Kidney epithelial cell (primary cell): Measurements from ENCODE around the gene PGAP3. TPM values are rescaled to one million over a fixed set of nuclear protein-coding genes. Genes with fewer than 3 reads are reported as not detected.

Experiments
- DNase-seq: peaks from one replicate; pipeline ENCODE4 v3.0.0-alpha.2; 2010; ENCODE audit warnings: low read depth
- H3K27me3 ChIP-seq: 2 replicates; pipeline ENCODE4 v1.6.0; 2011; ENCODE audit warnings: low read length; ENCODE audit not compliant: control insufficient read depth, insufficient read depth
- H3K36me3 ChIP-seq: 2 replicates; pipeline ENCODE4 v1.5.1; 2011; ENCODE audit warnings: low read length; ENCODE audit not compliant: control insufficient read depth, insufficient read depth
- H3K4me3 ChIP-seq: 2 replicates; pipeline ENCODE4 v1.5.1; 2011; ENCODE audit warnings: low read depth, mild to moderate bottlenecking, control low read depth, low read length
- total RNA-seq: library from RNA; depleted of rRNA; stranded (reverse); fragments of >200 nt; gene quantifications from 2 replicates; pipeline ENCODE4 v1.2.3, GENCODE V29; 2015
- TF ChIP-seq, protein P1 (sequence below): IDR thresholded peaks from 2 replicates; pipeline ENCODE4 v1.5.1; 2011; ENCODE audit warnings: mild to moderate bottlenecking, moderate library complexity, low read length, control low read depth, inconsistent platforms; ENCODE audit not compliant: insufficient read depth, poor library complexity, severe bottlenecking

The PGAP3 gene
- total RNA-seq, 1 donor from 2014 or later, result 12.5 TPM

DNA sequence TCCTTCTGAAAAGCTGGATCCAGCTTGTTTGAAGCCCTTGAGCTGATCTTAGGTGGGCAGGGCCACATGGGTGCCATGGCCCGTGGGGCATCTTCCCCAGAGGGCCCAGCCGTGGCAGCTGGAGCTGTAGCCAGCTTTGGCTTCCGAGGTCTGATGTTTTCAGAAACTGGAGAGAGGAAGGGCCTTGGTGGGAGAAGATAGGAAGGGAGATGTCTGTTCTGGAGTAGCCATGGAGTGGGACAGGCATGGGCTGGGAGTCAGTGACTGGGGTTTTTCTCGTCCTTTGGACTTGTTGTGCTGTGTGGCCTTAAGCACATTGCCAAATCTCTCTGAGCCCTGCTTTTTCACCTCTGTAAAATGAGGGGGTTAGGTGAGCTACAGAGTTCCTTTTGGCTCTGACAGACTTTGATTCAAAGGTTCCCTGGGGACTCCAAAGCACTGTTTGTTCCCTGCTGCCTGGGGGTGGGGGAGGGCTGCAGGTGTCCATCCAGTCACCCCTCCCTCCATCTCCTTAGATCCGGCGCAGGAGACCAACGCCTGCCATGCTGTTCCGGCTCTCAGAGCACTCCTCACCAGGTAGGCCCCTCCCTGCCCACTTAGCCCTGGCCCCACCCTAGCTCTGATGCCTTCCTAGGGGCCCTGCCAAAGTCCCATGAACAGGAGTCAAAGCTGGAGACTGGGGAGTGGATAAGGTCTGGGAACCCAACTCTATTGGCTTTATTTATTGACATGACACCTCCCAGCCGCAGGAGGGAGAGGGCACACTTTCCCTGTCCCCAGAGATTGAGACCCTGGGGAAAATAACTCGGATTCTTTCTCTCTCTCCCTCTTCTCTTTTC is 59.0 kb downstream of the PGAP3 start:
- Histone ChIP-seq H3K27me3 (peaks cover 65% of the 10 kb centered on the region), H3K36me3 (no peaks in the 10 kb centered on the region), H3K4me3 (no peak overlapping the region)
- no peak for DNase-seq
- TF ChIP-seq, protein P1, sequence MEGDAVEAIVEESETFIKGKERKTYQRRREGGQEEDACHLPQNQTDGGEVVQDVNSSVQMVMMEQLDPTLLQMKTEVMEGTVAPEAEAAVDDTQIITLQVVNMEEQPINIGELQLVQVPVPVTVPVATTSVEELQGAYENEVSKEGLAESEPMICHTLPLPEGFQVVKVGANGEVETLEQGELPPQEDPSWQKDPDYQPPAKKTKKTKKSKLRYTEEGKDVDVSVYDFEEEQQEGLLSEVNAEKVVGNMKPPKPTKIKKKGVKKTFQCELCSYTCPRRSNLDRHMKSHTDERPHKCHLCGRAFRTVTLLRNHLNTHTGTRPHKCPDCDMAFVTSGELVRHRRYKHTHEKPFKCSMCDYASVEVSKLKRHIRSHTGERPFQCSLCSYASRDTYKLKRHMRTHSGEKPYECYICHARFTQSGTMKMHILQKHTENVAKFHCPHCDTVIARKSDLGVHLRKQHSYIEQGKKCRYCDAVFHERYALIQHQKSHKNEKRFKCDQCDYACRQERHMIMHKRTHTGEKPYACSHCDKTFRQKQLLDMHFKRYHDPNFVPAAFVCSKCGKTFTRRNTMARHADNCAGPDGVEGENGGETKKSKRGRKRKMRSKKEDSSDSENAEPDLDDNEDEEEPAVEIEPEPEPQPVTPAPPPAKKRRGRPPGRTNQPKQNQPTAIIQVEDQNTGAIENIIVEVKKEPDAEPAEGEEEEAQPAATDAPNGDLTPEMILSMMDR, result no peak

DNA sequence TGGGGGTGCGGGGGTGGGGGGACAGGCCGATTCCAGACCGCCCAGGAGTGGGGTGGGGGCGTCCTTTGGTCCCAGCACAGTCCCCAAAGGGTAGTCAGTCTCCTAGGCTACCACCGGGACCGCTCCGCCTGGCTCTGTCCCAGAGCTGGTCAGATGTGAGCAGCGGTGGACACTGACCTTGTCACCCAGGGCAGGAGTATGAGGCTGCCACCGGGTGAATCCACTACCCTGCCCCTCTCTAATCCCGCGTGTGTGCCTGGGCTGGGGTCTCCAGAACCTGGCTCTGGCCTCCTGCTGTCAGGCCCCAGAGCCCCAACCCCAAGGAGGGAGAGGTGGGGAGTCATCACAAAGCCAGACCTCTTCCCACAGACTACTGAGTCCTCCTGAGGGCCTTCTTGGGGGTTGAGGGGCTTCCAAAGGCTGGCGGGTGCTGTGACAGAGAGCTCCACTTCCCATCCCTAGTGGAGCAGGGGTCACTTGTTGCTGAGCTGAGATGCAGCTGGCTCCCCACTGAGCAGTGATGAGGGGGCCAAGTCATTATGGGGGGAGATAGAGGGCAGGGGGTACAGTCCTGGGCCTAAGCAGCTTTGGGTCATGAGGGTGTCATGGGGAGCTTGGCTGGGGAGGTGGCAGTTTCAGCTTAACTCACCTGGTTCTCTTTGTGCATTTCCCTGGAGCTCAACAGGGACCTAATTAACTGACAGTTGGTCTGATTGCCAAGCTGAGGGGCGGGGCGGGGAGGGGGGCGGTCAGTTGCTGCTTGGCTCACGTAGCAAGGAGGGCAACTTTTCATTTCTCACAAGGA is 59.9 kb downstream of the PGAP3 start:
- Histone ChIP-seq H3K27me3 (peaks cover 67% of the 10 kb centered on the region), H3K4me3 (no peak overlapping the region), H3K36me3 (no peaks in the 10 kb centered on the region)
- TF ChIP-seq, protein P1, result no peak
- no peak for DNase-seq

DNA sequence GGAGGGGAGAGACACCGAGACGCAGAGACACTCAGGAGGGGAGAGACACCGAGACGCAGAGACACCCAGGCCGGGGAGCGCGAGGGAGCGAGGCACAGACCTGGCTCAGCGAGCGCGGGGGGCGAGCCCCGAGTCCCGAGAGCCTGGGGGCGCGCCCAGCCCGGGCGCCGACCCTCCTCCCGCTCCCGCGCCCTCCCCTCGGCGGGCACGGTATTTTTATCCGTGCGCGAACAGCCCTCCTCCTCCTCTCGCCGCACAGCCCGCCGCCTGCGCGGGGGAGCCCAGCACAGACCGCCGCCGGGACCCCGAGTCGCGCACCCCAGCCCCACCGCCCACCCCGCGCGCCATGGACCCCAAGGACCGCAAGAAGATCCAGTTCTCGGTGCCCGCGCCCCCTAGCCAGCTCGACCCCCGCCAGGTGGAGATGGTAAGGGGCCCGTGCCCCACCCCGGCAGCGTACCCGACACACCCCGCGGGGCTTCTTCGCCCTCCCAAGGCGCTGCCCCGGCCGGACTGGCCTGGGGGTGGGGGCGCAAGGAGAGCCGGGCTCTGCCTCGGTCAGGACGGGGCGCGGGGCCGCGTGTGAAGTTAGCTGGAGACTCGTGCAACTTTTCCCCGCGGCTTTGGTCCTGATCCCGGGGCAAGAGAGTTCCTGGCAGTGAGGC is 60.7 kb downstream of the PGAP3 start:
- DNase-seq, result no peak
- TF ChIP-seq, protein P1, result no peak
- Histone ChIP-seq H3K4me3 (no peak overlapping the region), H3K36me3 (no peaks in the 10 kb centered on the region), H3K27me3 (peaks cover 63% of the 10 kb centered on the region)

DNA sequence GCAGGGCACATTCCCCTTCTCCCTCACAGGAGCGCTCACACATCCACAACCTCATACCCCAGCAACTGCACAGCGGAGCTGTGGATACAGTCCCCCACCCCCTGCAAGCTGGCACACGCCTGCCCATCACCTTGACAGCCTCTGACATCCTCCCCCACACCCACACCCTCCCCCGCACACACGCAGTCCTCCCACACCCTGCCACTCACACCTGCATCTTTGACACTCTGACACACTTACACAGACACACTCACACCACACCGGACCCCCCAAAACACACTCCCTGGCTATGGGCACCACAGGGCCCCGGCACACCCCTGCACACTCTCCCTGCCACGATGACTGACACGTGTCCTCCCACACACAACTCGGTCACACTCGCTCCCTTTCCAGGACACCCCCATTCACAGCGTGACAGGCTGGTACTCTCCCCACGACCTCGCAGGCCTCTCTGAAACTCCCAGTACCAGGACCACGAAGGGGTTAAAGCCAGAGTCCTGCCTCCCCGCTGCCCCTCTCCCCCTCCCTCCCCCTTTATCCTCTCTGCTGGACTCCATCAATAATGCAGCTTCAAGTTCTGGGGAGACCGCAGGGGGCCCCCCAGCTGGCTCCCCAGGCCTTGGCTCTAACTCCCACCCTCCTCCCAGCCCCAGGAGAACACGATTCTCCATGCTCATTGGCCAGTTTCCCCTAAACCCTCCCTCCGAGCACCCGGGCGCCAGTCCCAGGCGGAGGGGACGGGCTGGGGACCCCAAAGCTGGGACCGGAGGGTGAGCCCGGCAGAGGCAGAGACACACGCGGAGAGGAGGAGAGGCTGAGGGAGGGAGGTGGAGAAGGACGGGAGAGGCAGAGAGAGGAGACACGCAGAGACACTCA is 61.4 kb downstream of the PGAP3 start, which contains the start of gene PPP1R1B:
TSS of gene PPP1R1B (plus strand) at position 782 of the 876 bp plus-strand sequence. CDS start 441 bp downstream, outside the sequence.
- Histone ChIP-seq H3K4me3 (no peak within 1 kb of the TSS), H3K36me3 (no peaks in the 10 kb centered on the region), H3K27me3 (peaks cover 63% of the 10 kb centered on the region)
- TF ChIP-seq, protein P1, result no peak
- no peak for DNase-seq

DNA sequence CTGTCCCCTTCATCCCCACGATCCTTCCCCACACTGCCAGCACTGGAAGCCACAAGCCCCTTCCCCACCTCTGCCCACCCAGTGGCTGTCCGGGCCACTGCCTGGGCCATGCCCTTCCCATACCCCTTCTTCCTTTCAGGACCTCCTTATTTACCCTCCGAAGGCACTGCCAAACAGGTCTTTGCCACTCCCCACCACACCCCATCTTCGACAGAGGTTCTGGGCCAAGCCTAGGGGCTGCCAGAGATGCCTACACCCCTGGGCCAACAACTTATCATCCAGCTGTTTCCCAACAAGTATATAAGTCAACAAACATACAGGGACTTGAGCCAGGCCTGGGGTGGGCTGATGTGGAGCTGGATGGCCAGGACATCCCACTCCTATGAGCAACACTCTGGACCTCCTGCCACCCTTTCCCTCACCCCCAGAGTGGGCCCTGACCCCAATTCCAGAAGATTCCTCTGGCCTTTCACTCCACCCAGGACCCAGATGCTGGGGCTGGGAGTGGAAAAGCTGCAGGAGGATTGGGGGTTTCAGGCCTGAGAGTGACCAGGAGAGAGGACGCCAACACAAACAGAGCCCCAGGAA is 62.6 kb downstream of the PGAP3 start:
- H3K4me3 ChIP-seq, result no peak overlapping the region
- TF ChIP-seq, protein P1, result no peak
- no peak for DNase-seq
- peaks cover 68% of the 10 kb centered on the region for H3K27me3 ChIP-seq
- no peaks in the 10 kb centered on the region for H3K36me3 ChIP-seq
